ENCODE data around the gene PTPN14.

DNA sequence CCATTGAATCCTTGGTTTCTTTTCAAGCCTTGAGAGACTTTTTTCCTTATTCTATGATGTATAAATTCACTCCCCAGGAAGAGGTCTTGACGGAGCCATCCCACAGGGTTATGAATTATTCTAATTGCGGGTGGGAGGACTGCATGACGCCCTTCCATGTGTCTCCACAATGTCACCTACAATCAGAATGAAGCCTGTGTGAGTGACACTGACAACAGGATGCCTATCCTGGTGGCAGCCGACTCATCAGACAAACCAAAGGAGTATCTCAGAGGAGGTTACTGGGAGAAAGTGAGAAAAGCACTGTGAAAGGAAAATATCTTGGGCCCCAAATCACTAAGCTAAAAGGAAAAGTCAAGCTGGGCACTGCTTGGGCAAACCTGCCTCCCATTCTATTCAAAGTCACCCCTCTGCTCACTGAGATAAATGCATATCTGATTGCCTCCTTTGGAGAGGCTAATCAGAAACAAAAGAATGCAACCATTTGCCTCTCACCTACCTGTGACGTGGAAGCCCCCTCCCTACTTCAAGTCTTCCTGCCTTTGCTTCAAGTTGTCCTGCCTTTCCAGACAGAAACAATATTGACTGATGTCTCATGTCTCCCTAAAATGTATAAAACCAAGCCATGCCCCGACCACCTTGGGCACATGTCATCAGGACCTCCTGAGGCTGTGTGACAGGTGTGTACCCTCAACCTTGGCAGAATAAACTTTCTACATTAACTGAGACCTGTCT is 172.0 kb downstream of the PTPN14 start:
- TF ChIP-seq, protein P1, sequence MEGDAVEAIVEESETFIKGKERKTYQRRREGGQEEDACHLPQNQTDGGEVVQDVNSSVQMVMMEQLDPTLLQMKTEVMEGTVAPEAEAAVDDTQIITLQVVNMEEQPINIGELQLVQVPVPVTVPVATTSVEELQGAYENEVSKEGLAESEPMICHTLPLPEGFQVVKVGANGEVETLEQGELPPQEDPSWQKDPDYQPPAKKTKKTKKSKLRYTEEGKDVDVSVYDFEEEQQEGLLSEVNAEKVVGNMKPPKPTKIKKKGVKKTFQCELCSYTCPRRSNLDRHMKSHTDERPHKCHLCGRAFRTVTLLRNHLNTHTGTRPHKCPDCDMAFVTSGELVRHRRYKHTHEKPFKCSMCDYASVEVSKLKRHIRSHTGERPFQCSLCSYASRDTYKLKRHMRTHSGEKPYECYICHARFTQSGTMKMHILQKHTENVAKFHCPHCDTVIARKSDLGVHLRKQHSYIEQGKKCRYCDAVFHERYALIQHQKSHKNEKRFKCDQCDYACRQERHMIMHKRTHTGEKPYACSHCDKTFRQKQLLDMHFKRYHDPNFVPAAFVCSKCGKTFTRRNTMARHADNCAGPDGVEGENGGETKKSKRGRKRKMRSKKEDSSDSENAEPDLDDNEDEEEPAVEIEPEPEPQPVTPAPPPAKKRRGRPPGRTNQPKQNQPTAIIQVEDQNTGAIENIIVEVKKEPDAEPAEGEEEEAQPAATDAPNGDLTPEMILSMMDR (IDR thresholded peaks at IDR 0.05; ENCODE audit: control extremely low read depth in 1 of 3, insufficient read depth in 1 of 3, low read depth in 1 of 3, low read length in 3 of 3): no peak
- TF ChIP-seq KDM1A (IDR thresholded peaks at IDR 0.05; ENCODE audit: borderline replicate concordance, low read length): no peak
- TF ChIP-seq SRF (IDR thresholded peaks at IDR 0.05; ENCODE audit: low read depth, low read length): no peak
- TF ChIP-seq EP300 (IDR thresholded peaks at IDR 0.05; ENCODE audit: borderline replicate concordance in 1 of 2, low read depth in 2 of 2, low read length in 2 of 2): no peak
- no peak for TF ChIP-seq BACH1 (IDR thresholded peaks at IDR 0.05; ENCODE audit: low read length)
- no peak for TF ChIP-seq SP4 (IDR thresholded peaks at IDR 0.05; ENCODE audit: low read length)
- TF ChIP-seq EZH2 (IDR thresholded peaks at IDR 0.05; ENCODE audit: low read depth, low read length, severe bottlenecking): no peak
- TF ChIP-seq TAF1 (IDR thresholded peaks at IDR 0.05; ENCODE audit: low read depth, low read length): no peak
- TF ChIP-seq SP2 (IDR thresholded peaks at IDR 0.05; ENCODE audit: low read length): no peak
- no peak for TF ChIP-seq RAD21 (IDR thresholded peaks at IDR 0.05 in 1 of 2, conservative IDR thresholded peaks at IDR 0.05 in 1 of 2; ENCODE audit: low read depth in 2 of 2, low read length in 2 of 2)
- TF ChIP-seq CREB1 (IDR thresholded peaks at IDR 0.05): no peak
- TF ChIP-seq POLR2A (IDR thresholded peaks at IDR 0.05; ENCODE audit: control extremely low read depth in 1 of 2, low read depth in 2 of 2, low read length in 2 of 2): no peak
